Mesendoderm (in vitro differentiated cells): ENCODE results near the gene PDGFA.

Experiments
- DNase-seq: peaks from one replicate; pipeline ENCODE4 v3.0.0; 2013
- H2AK5ac ChIP-seq: 2 replicates; pipeline ENCODE4 v1.6.1; 2013; ENCODE audit warnings: low read length, inconsistent platforms
- H2BK120ac ChIP-seq: 2 replicates; pipeline ENCODE4 v1.6.1; 2013; ENCODE audit warnings: low read depth, mild to moderate bottlenecking, low read length, moderate library complexity, mixed read lengths
- H2BK15ac ChIP-seq: replicated peaks from 2 replicates; pipeline ENCODE4 v1.6.1; 2013; ENCODE audit warnings: low read depth, mild to moderate bottlenecking, moderate library complexity
- H2BK5ac ChIP-seq: 2 replicates; pipeline ENCODE4 v1.6.1; 2013; ENCODE audit warnings: low read length, inconsistent platforms
- H3K18ac ChIP-seq: 2 replicates; pipeline ENCODE4 v1.6.1; 2013; ENCODE audit warnings: mild to moderate bottlenecking, low read length, mixed read lengths
- H3K23ac ChIP-seq: one replicate; pipeline ENCODE4 v1.6.1; 2013; ENCODE audit warnings: low read length
- H3K27ac ChIP-seq: 2 replicates; pipeline ENCODE4 v1.5.1; 2013; ENCODE audit warnings: low read depth, mild to moderate bottlenecking, inconsistent platforms, low read length, moderate library complexity
- H3K27me3 ChIP-seq: 2 replicates; pipeline ENCODE4 v1.6.1; 2013; ENCODE audit warnings: low read length, control low read depth, mild to moderate bottlenecking, inconsistent platforms; ENCODE audit not compliant: insufficient read depth, poor library complexity
- H3K36me3 ChIP-seq: 2 replicates; pipeline ENCODE4 v1.6.1; 2013; ENCODE audit warnings: low read length, inconsistent platforms; ENCODE audit not compliant: control insufficient read depth, insufficient read depth
- H3K4ac ChIP-seq: one replicate; pipeline ENCODE4 v1.6.1; 2013; ENCODE audit warnings: low read depth, mild to moderate bottlenecking, low read length, moderate library complexity
- H3K4me1 ChIP-seq: 2 replicates; pipeline ENCODE4 v1.6.1; 2013; ENCODE audit warnings: low read depth, low read length, inconsistent platforms; ENCODE audit not compliant: control insufficient read depth
- H3K4me2 ChIP-seq: 2 replicates; pipeline ENCODE4 v1.6.1; 2013; ENCODE audit warnings: low read length
- H3K4me3 ChIP-seq: 2 replicates; pipeline ENCODE4 v1.5.1; 2013; ENCODE audit warnings: mild to moderate bottlenecking, low read length
- H3K56ac ChIP-seq: one replicate; pipeline ENCODE4 v1.6.1; 2013; ENCODE audit warnings: low read length
- H3K79me1 ChIP-seq: 2 replicates; pipeline ENCODE4 v1.6.1; 2013; ENCODE audit warnings: low read length, inconsistent platforms
- H3K79me2 ChIP-seq: 2 replicates; pipeline ENCODE4 v1.6.1; 2013; ENCODE audit warnings: mild to moderate bottlenecking, low read length; ENCODE audit not compliant: control insufficient read depth, insufficient read depth
- H3K9ac ChIP-seq: 2 replicates; pipeline ENCODE4 v1.6.1; 2013; ENCODE audit warnings: low read length, inconsistent platforms
- H4K5ac ChIP-seq: one replicate; pipeline ENCODE4 v1.6.1; 2013; ENCODE audit warnings: low read length
- H4K8ac ChIP-seq: one replicate; pipeline ENCODE4 v1.6.1; 2013; ENCODE audit warnings: low read depth, mild to moderate bottlenecking, control low read depth, low read length, moderate library complexity
- WGBS: extraction: QIAGEN DNeasy Blood & Tissue Kit; methylation state at CpG from one replicate; pipeline ENCODE4 v1.1.7; 2013; ENCODE audit warnings: low lambda C conversion rate, missing lambda C conversion rate; ENCODE audit not compliant: insufficient coverage; ENCODE audit errors: extremely low coverage; 5-methylcytosine and 5-hydroxymethylcytosine counted together

The PDGFA gene

GRCh38 chr7:559396-559705, 39.7 kb upstream of the PDGFA start:
- Histone ChIP-seq H3K79me1 (no peaks in the 10 kb centered on the region), H3K36me3 (no peaks in the 10 kb centered on the region), H3K4ac (no peak overlapping the region), H3K23ac (no peak overlapping the region), H3K18ac (no peak overlapping the region), H4K8ac (no peak overlapping the region), H2BK120ac (no peak overlapping the region), H2BK5ac (no peak overlapping the region), H3K56ac (no peak overlapping the region), H3K4me2 (no peak overlapping the region), H3K4me1 (no peaks in the 10 kb centered on the region), H3K27me3 (no peaks in the 10 kb centered on the region), H3K9ac (no peak overlapping the region), H3K4me3 (no peak overlapping the region), H3K27ac (no peak overlapping the region), H3K79me2 (no peaks in the 10 kb centered on the region), H2BK15ac (no peak overlapping the region), H2AK5ac (no peak overlapping the region), H4K5ac (no peak overlapping the region)
- DNase-seq: no peak
- no CpG with 5 or more reads among the region's 21 CpGs for WGBS

DNA sequence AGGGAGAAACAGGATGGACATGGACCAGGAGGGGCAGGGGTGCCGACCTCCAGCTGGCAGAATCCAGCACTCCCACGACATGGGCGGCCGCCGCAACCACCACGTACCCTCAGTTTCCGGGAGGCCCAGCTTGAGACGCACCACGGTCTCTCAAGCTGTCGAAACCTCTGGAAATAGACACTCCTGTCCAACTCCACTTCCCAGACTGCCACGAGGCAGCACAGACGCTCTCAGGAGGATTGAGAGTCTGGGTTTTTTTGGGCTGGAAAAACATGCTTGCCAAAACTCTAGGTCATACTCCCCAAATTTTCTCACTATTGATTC, 37.9 kb upstream of the PDGFA start:
- no peak overlapping the region for H3K9ac ChIP-seq
- DNase-seq: no peak
- H3K23ac ChIP-seq: no peak overlapping the region
- no CpG with 5 or more reads among the region's 12 CpGs for WGBS
- no peak overlapping the region for H3K56ac ChIP-seq
- H3K27me3 ChIP-seq: no peaks in the 10 kb centered on the region
- H3K36me3 ChIP-seq: no peaks in the 10 kb centered on the region
- H3K79me2 ChIP-seq: no peaks in the 10 kb centered on the region
- H3K4me2 ChIP-seq: no peak overlapping the region
- no peaks in the 10 kb centered on the region for H3K79me1 ChIP-seq
- no peak overlapping the region for H2BK5ac ChIP-seq
- no peaks in the 10 kb centered on the region for H3K4me1 ChIP-seq
- H4K5ac ChIP-seq: no peak overlapping the region
- no peak overlapping the region for H3K27ac ChIP-seq
- H2BK120ac ChIP-seq: no peak overlapping the region
- H3K4me3 ChIP-seq: no peak overlapping the region
- H2BK15ac ChIP-seq: no peak overlapping the region
- H2AK5ac ChIP-seq: no peak overlapping the region
- H3K18ac ChIP-seq: no peak overlapping the region
- no peak overlapping the region for H3K4ac ChIP-seq
- H4K8ac ChIP-seq: no peak overlapping the region

- H3K4me2 ChIP-seq: no peak overlapping the region
- H3K79me2 ChIP-seq: no peaks in the 10 kb centered on the region
- H3K4me1 ChIP-seq: no peaks in the 10 kb centered on the region
- no peak overlapping the region for H2AK5ac ChIP-seq
- no peak overlapping the region for H3K18ac ChIP-seq
- H4K8ac ChIP-seq: no peak overlapping the region
- H3K36me3 ChIP-seq: no peaks in the 10 kb centered on the region
- H2BK5ac ChIP-seq: no peak overlapping the region
- H2BK15ac ChIP-seq: no peak overlapping the region
- no peaks in the 10 kb centered on the region for H3K27me3 ChIP-seq
- no peak overlapping the region for H3K23ac ChIP-seq
- H3K4ac ChIP-seq: no peak overlapping the region
- H3K27ac ChIP-seq: no peak overlapping the region
- H4K5ac ChIP-seq: no peak overlapping the region
- no CpG with 5 or more reads among the region's 32 CpGs for WGBS
- DNase-seq: no peak
- no peak overlapping the region for H3K56ac ChIP-seq
- no peak overlapping the region for H3K9ac ChIP-seq
- H3K4me3 ChIP-seq: no peak overlapping the region
- H2BK120ac ChIP-seq: no peak overlapping the region
- H3K79me1 ChIP-seq: no peaks in the 10 kb centered on the region
Measured at GRCh38 chr7:556837-557557, 37.4 kb upstream of the PDGFA start.

DNA sequence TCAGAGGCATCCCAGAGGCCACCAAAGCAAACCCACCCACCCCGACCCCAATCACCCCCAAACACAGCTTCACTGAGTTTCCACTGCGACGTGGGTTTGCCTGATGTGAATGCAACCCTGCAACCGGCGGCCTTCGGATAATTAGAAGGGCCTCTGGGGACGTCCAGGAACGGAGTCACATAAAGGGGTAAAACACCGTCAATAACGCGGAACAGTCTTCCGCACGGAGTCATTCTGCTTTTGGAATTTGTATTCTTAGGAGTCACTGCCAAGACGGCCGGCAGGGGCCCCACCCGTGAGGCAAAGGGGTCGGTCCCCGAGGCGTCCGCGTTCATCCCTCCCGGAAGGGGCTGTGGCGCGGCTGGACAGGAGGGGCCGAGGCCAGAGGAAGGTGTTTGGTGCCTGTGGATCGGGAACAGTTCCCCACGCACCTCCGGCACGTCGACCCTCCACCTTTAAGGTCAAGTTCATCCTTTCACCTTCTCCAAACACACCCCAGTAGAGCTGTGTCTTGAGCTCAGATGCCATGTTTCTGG, 36.7 kb upstream of the PDGFA start:
- Histone ChIP-seq H3K4ac (no peak overlapping the region), H3K23ac (no peak overlapping the region), H3K4me3 (no peak overlapping the region), H3K36me3 (no peaks in the 10 kb centered on the region), H2AK5ac (no peak overlapping the region), H2BK120ac (no peak overlapping the region), H4K5ac (no peak overlapping the region), H3K56ac (no peak overlapping the region), H4K8ac (no peak overlapping the region), H3K4me2 (no peak overlapping the region), H2BK15ac (no peak overlapping the region), H3K79me2 (no peaks in the 10 kb centered on the region), H3K79me1 (no peaks in the 10 kb centered on the region), H3K4me1 (no peaks in the 10 kb centered on the region), H3K27ac (no peak overlapping the region), H2BK5ac (no peak overlapping the region), H3K9ac (no peak overlapping the region), H3K27me3 (no peaks in the 10 kb centered on the region), H3K18ac (no peak overlapping the region)
- no peak for DNase-seq
- no CpG with 5 or more reads among the region's 30 CpGs for WGBS

DNA sequence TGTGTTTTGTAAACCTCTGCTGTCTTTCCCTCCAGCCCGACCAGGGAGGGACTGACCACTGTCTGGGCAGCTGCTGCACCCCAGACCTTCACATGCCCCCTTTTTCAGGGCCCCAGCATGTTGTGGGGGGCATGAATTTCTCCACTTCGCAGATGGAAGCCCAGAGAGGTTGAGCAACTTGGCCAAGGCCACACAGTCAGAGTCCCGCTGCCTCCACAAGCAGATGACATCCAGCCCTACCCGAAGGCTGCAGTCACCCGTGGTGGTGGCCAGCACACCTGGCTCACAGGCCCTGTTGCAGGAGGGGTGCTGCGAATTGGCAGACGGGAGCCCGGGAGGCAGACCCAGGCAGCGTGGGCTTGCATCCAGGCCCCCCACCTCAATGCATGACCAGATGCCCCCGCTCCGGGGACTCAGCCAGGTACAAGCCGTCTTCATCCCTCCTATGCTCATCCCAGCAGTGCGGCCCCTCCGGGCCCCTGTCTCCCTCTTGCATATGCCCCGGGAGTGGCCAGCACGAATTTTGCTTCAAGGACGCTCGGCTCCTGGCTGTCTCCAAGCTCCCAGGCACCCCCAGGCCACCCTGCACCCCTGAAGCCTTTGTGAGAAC, 36.0 kb upstream of the PDGFA start:
- Histone ChIP-seq H3K36me3 (no peaks in the 10 kb centered on the region), H3K23ac (no peak overlapping the region), H3K27ac (no peak overlapping the region), H3K4me3 (no peak overlapping the region), H2BK120ac (no peak overlapping the region), H3K27me3 (no peaks in the 10 kb centered on the region), H3K4me2 (no peak overlapping the region), H2AK5ac (no peak overlapping the region), H4K8ac (no peak overlapping the region), H4K5ac (no peak overlapping the region), H2BK5ac (no peak overlapping the region), H3K4me1 (no peaks in the 10 kb centered on the region), H3K79me2 (no peaks in the 10 kb centered on the region), H3K9ac (no peak overlapping the region), H3K79me1 (no peaks in the 10 kb centered on the region), H3K4ac (no peak overlapping the region), H2BK15ac (no peak overlapping the region), H3K18ac (no peak overlapping the region), H3K56ac (no peak overlapping the region)
- no CpG with 5 or more reads among the region's 18 CpGs for WGBS
- DNase-seq: no peak

GRCh38 chr7:553636-554111, 34.0 kb upstream of the PDGFA start:
- Histone ChIP-seq H3K79me2 (no peaks in the 10 kb centered on the region), H3K56ac (no peak overlapping the region), H3K23ac (no peak overlapping the region), H3K4me2 (no peak overlapping the region), H3K27ac (no peak overlapping the region), H3K27me3 (no peaks in the 10 kb centered on the region), H3K36me3 (no peaks in the 10 kb centered on the region), H2BK15ac (no peak overlapping the region), H4K8ac (no peak overlapping the region), H3K79me1 (no peaks in the 10 kb centered on the region), H3K4ac (no peak overlapping the region), H3K9ac (no peak overlapping the region), H2AK5ac (no peak overlapping the region), H3K4me3 (no peak overlapping the region), H3K4me1 (no peaks in the 10 kb centered on the region), H3K18ac (no peak overlapping the region), H4K5ac (no peak overlapping the region), H2BK120ac (no peak overlapping the region), H2BK5ac (no peak overlapping the region)
- WGBS: no CpG with 5 or more reads among the region's 18 CpGs
- DNase-seq: no peak
